PC-3 (cell line): ENCODE measurements around the gene HOXD10. TPM values are rescaled to one million over a fixed set of nuclear protein-coding genes. Genes with fewer than 3 reads are reported as not detected.

ENCODE experiments used
- ATAC-seq: fragments of 200-7000 bp; cut with Tn5 transposase; 2 replicates; pipeline ENCODE4 v1.9.1; 2020; ENCODE audit warnings: mild to moderate bottlenecking, moderate library complexity
- BruUV-seq: library from RNA; stranded (reverse); fragments of 400-500 nt; replicated peaks from 2 replicates; lab custom pipeline; 2021; lab: Mats Ljungman, UMichigan
- CTCF ChIA-PET: fragments of 300-600 bp; sonication (Branson Sonifier 250); formaldehyde crosslinking; loops from one replicate; lab custom pipeline; 2022; ENCODE audit warnings: antibody characterized with exemption; lab: Charles Lee
- POLR2A ChIA-PET: fragments of 300-600 bp; sonication (Branson Sonifier 250); formaldehyde crosslinking; loops from one replicate; lab custom pipeline; 2022; ENCODE audit warnings: antibody characterized with exemption; ENCODE audit not compliant: unreplicated experiment; lab: Charles Lee
- DNase-seq: peaks from one replicate; pipeline ENCODE4 v3.0.0-alpha.2; 2015
- H2AFZ ChIP-seq: fragments of 300-600 bp; sonication (generic); 2 replicates; pipeline ENCODE4 v1.6.0; 2016; ENCODE audit warnings: antibody characterized with exemption, low read length
- H3F3A ChIP-seq: fragments of 300-600 bp; sonication (generic); one replicate; pipeline ENCODE4 v1.6.0; 2017; ENCODE audit warnings: antibody characterized with exemption, low read length, control low read depth, mild to moderate bottlenecking; ENCODE audit not compliant: unreplicated experiment
- H3K27ac ChIP-seq: fragments of 300-600 bp; sonication (generic); 2 replicates; pipeline ENCODE4 v1.5.1; 2016; ENCODE audit warnings: mild to moderate bottlenecking, low read length
- H3K27me3 ChIP-seq: fragments of 300-600 bp; sonication (generic); 2 replicates; pipeline ENCODE4 v1.6.1; 2016; ENCODE audit warnings: low read length, mixed read lengths
- H3K36me3 ChIP-seq: fragments of 300-600 bp; sonication (generic); 2 replicates; pipeline ENCODE4 v1.6.1; 2016; ENCODE audit warnings: low read depth, mixed run types, low read length, mixed read lengths
- H3K4me1 ChIP-seq: fragments of 300-600 bp; sonication (generic); 2 replicates; pipeline ENCODE4 v1.5.1; 2016; ENCODE audit warnings: low read length; ENCODE audit not compliant: insufficient read depth
- H3K4me2 ChIP-seq: fragments of 300-600 bp; sonication (generic); 2 replicates; pipeline ENCODE4 v1.6.0; 2016; ENCODE audit warnings: low read length
- H3K4me3 ChIP-seq: fragments of 300-600 bp; sonication (generic); 2 replicates; pipeline ENCODE4 v1.5.1; 2016; ENCODE audit warnings: mild to moderate bottlenecking, low read length, mixed read lengths
- H3K79me2 ChIP-seq: fragments of 300-600 bp; sonication (generic); 2 replicates; pipeline ENCODE4 v1.6.1; 2017; ENCODE audit warnings: low read length, mixed read lengths
- H3K9ac ChIP-seq: fragments of 300-600 bp; sonication (generic); 2 replicates; pipeline ENCODE4 v1.6.0; 2016; ENCODE audit warnings: mild to moderate bottlenecking, low read length
- H3K9me2 ChIP-seq: fragments of 300-600 bp; sonication (generic); replicated peaks from 2 replicates; pipeline ENCODE4 v1.6.1; 2016; ENCODE audit warnings: mixed run types, low read length, mixed read lengths
- H3K9me3 ChIP-seq: fragments of 300-600 bp; sonication (generic); 2 replicates; pipeline ENCODE4 v1.6.1; 2016; ENCODE audit warnings: low read length, mixed read lengths
- H4K20me1 ChIP-seq: fragments of 300-600 bp; sonication (generic); 2 replicates; pipeline ENCODE4 v1.6.1; 2016; ENCODE audit warnings: low read length, mixed read lengths
- EZH2 ChIP-seq: fragments of 300-600 bp; sonication (generic); IDR thresholded peaks from one replicate; pipeline ENCODE4 v1.6.1; 2017; ENCODE audit warnings: antibody characterized with exemption, mild to moderate bottlenecking, low read length; ENCODE audit not compliant: unreplicated experiment
- EZH2phosphoT487 ChIP-seq: fragments of 300-600 bp; sonication (generic); IDR thresholded peaks from 2 replicates; pipeline ENCODE4 v1.6.1; 2018; ENCODE audit warnings: mild to moderate bottlenecking, antibody characterized with exemption, low read length, borderline replicate concordance
- intact Hi-C: fragments of 100-400 bp; cut with micrococcal nuclease; formaldehyde crosslinking; loops from 2 replicates; pipeline ENCODE4 v1.9.0; 2023
- total RNA-seq: library from RNA; depleted of rRNA; stranded (reverse); fragments of >200 nt; gene quantifications from 2 replicates; pipeline ENCODE4 v1.2.3, GENCODE V29; 2014
- TF ChIP-seq, protein P1 (sequence below): fragments of 300-600 bp; sonication (generic); conservative IDR thresholded peaks from 2 replicates; pipeline ENCODE4 v1.5.1; 2017; ENCODE audit warnings: antibody characterized with exemption, low read depth, mild to moderate bottlenecking, low read length

Gene HOXD10
- total RNA-seq, 1 experiment from 2014 or later: not detected

DNA sequence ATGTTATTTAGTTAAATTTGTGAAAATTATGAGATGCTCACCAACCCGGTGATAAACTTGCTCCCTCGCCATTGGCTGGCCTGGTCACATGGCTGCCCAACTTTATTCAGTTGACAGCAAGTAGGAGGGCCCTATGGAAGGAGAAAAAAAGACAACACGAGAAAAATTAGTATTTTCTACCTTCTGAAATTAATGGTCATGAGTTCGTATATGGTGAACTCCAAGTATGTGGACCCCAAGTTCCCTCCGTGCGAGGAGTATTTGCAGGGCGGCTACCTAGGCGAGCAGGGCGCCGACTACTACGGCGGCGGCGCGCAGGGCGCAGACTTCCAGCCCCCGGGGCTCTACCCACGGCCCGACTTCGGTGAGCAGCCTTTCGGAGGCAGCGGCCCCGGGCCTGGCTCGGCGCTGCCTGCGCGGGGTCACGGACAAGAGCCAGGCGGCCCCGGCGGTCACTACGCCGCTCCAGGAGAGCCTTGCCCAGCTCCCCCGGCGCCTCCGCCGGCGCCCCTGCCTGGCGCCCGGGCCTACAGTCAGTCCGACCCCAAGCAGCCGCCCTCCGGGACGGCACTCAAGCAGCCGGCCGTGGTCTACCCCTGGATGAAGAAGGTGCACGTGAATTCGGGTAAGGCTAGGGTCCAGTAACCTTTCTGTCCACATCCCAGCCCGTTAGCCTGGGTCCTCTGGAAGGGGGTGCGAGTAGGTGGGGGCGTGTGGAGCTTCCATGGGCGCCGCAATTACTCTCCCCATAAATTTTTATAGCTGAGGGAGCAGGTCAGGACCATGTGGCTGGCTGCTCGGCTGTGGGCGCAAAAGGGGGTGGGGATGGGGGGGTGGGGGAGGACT, 35.1 kb downstream of the HOXD10 start, which contains the start of gene HOXD4:
TSS of gene HOXD4 (plus strand) at position 109 of the 846 bp plus-strand sequence. CDS start at position 193, 84 bp downstream.
- ChIA-PET CTCF (no interaction called here), POLR2A (no interaction called here)
- no peak for TF ChIP-seq EZH2phosphoT487
- TF ChIP-seq EZH2: no peak
- TF ChIP-seq, protein P1, sequence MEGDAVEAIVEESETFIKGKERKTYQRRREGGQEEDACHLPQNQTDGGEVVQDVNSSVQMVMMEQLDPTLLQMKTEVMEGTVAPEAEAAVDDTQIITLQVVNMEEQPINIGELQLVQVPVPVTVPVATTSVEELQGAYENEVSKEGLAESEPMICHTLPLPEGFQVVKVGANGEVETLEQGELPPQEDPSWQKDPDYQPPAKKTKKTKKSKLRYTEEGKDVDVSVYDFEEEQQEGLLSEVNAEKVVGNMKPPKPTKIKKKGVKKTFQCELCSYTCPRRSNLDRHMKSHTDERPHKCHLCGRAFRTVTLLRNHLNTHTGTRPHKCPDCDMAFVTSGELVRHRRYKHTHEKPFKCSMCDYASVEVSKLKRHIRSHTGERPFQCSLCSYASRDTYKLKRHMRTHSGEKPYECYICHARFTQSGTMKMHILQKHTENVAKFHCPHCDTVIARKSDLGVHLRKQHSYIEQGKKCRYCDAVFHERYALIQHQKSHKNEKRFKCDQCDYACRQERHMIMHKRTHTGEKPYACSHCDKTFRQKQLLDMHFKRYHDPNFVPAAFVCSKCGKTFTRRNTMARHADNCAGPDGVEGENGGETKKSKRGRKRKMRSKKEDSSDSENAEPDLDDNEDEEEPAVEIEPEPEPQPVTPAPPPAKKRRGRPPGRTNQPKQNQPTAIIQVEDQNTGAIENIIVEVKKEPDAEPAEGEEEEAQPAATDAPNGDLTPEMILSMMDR: no peak
- Histone ChIP-seq H4K20me1 (no peaks in the 10 kb centered on the region), H3K4me2 (no peak within 1 kb of the TSS), H3K4me1 (no peaks in the 10 kb centered on the region), H3K79me2 (no peaks in the 10 kb centered on the region), H3F3A (no peaks in the 10 kb centered on the region), H3K9ac (no peak within 1 kb of the TSS), H3K9me3 (no peaks in the 10 kb centered on the region), H3K27me3 (no peaks in the 10 kb centered on the region), H2AFZ (no peak within 1 kb of the TSS), H3K9me2 (no peaks in the 10 kb centered on the region), H3K27ac (no peak within 1 kb of the TSS), H3K36me3 (no peaks in the 10 kb centered on the region), H3K4me3 (no peak within 1 kb of the TSS)
- DNase-seq: no peak
- intact Hi-C loops: no loop called here
- ATAC-seq: no peak
- BruUV-seq: no TSS peak

DNA sequence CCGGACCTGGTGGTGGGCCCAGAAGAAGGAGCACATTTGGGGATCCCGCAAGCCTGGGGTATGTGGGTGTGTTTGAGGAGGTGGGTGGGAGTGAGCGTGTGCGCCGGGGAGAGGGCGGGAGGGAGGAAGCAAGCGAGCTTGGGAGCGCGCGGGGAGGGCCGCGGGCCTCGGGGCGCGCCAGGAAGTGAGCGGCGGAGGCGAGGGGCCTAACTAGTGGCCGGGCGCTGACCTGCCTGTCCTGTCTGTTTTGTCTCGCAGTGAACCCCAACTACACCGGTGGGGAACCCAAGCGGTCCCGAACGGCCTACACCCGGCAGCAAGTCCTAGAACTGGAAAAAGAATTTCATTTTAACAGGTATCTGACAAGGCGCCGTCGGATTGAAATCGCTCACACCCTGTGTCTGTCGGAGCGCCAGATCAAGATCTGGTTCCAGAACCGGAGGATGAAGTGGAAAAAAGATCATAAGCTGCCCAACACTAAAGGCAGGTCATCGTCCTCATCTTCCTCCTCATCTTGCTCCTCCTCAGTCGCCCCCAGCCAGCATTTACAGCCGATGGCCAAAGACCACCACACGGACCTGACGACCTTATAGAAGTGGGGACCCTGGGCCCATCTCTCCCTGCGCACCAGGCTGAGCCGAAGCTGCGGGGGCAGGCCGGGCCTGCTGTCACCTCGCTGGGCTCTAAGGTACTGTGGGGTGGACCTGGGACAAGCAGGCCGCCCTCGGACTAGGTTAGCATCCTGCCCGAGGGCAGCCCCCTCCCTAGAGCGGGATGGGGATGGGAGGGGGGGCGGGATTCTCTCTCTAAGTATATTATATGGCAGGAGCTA, 36.0 kb downstream of the HOXD10 start:
- no peak overlapping the region for H2AFZ ChIP-seq
- H3K9me3 ChIP-seq: no peaks in the 10 kb centered on the region
- POLR2A ChIA-PET: no interaction called here
- no peak for TF ChIP-seq EZH2
- TF ChIP-seq, protein P1: no peak
- TF ChIP-seq EZH2phosphoT487: no peak
- no peak overlapping the region for H3K9ac ChIP-seq
- no peaks in the 10 kb centered on the region for H3K27me3 ChIP-seq
- BruUV-seq: no TSS peak
- H3K4me1 ChIP-seq: no peaks in the 10 kb centered on the region
- no peaks in the 10 kb centered on the region for H3K79me2 ChIP-seq
- no peak overlapping the region for H3K4me3 ChIP-seq
- H4K20me1 ChIP-seq: no peaks in the 10 kb centered on the region
- DNase-seq (no peak), ATAC-seq (no peak)
- H3K27ac ChIP-seq: no peak overlapping the region
- CTCF ChIA-PET: no interaction called here
- H3F3A ChIP-seq: no peaks in the 10 kb centered on the region
- intact Hi-C loops: no loop called here
- H3K36me3 ChIP-seq: no peaks in the 10 kb centered on the region
- no peak overlapping the region for H3K4me2 ChIP-seq
- no peaks in the 10 kb centered on the region for H3K9me2 ChIP-seq
